Neural cell (in vitro differentiated cells): Measurements from ENCODE around the gene MAP2K7. TPM values are rescaled to one million over a fixed set of nuclear protein-coding genes. Genes with fewer than 3 reads are reported as not detected.

Source experiments
- H2AFZ ChIP-seq: fragments of 200-600, 300-800 bp; sonication (generic), shearing (Covaris generic); 2 replicates; pipeline ENCODE4 v1.6.0; 2014; ENCODE audit warnings: low read depth, mild to moderate bottlenecking, antibody characterized with exemption, low read length, moderate library complexity
- H3F3A ChIP-seq: fragments of 200-600 bp; shearing (Covaris generic); 2 replicates; pipeline ENCODE4 v1.6.1; 2016; ENCODE audit warnings: mild to moderate bottlenecking, moderate library complexity, mixed read lengths, antibody characterized with exemption, low read length; ENCODE audit not compliant: insufficient read depth, poor library complexity, severe bottlenecking
- H3K27ac ChIP-seq: fragments of 200-600, 300-800 bp; sonication (generic), shearing (Covaris generic); 2 replicates; pipeline ENCODE4 v1.5.1; 2014; ENCODE audit warnings: mild to moderate bottlenecking, low read length, moderate library complexity
- H3K27me3 ChIP-seq: fragments of 300-800, 200-600 bp; sonication (generic), shearing (Covaris generic); 2 replicates; pipeline ENCODE4 v1.6.0; 2014; ENCODE audit warnings: mild to moderate bottlenecking, low read depth, low read length, moderate library complexity; ENCODE audit not compliant: insufficient read depth
- H3K36me3 ChIP-seq: fragments of 300-800, 200-600 bp; sonication (generic), shearing (Covaris generic); 2 replicates; pipeline ENCODE4 v1.5.1; 2014; ENCODE audit warnings: mild to moderate bottlenecking, antibody characterized with exemption, low read length, moderate library complexity; ENCODE audit not compliant: insufficient read depth
- H3K4me2 ChIP-seq: fragments of 300-800, 200-600 bp; sonication (generic), shearing (Covaris generic); 2 replicates; pipeline ENCODE4 v1.6.0; 2014; ENCODE audit warnings: mild to moderate bottlenecking, low read length
- H3K4me3 ChIP-seq: fragments of 300-800, 200-600 bp; sonication (generic), shearing (Covaris generic); 2 replicates; pipeline ENCODE4 v1.5.1; 2014; ENCODE audit warnings: mild to moderate bottlenecking, low read length, moderate library complexity
- H3K79me2 ChIP-seq: fragments of 200-600 bp; shearing (Covaris generic); replicated peaks from 2 replicates; pipeline ENCODE4 v1.6.0; 2014; ENCODE audit warnings: mild to moderate bottlenecking, low read length, moderate library complexity; ENCODE audit not compliant: insufficient read depth
- H3K9ac ChIP-seq: fragments of 300-800, 200-600 bp; sonication (generic), shearing (Covaris generic); 2 replicates; pipeline ENCODE4 v1.6.1; 2016; ENCODE audit warnings: mild to moderate bottlenecking, low read length, mixed read lengths
- H3K9me2 ChIP-seq: fragments of 200-600 bp; shearing (Covaris generic); 2 replicates; pipeline ENCODE4 v1.6.1; 2016; ENCODE audit warnings: mild to moderate bottlenecking, low read length, mixed read lengths; ENCODE audit not compliant: insufficient read depth
- H3K9me3 ChIP-seq: fragments of 200-600, 300-800 bp; sonication (generic), shearing (Covaris generic); 2 replicates; pipeline ENCODE4 v1.6.1; 2016; ENCODE audit warnings: mild to moderate bottlenecking, mixed run types, low read length, moderate library complexity, mixed read lengths
- H4K20me1 ChIP-seq: fragments of 200-600 bp; shearing (Covaris generic); 2 replicates; pipeline ENCODE4 v1.6.1; 2016; ENCODE audit warnings: mild to moderate bottlenecking, mixed run types; ENCODE audit not compliant: insufficient read depth
- EP300 ChIP-seq: fragments of 450-650 bp; conservative IDR thresholded peaks from 2 replicates; pipeline ENCODE4 v1.6.1; 2014; ENCODE audit warnings: antibody characterized with exemption, mild to moderate bottlenecking, moderate library complexity; ENCODE audit not compliant: poor library complexity, severe bottlenecking
- EZH2 ChIP-seq: fragments of 200-600, 300-800 bp; shearing (Covaris generic), sonication (generic); IDR thresholded peaks from 2 replicates; pipeline ENCODE4 v1.6.1; 2014; ENCODE audit warnings: antibody characterized with exemption, low read length, borderline replicate concordance, mild to moderate bottlenecking; ENCODE audit not compliant: insufficient read depth, poor library complexity, severe bottlenecking
- MXI1 ChIP-seq: fragments of 450-650 bp; conservative IDR thresholded peaks from 2 replicates; pipeline ENCODE4 v1.6.1; 2014; ENCODE audit warnings: antibody characterized with exemption, mild to moderate bottlenecking; ENCODE audit not compliant: poor library complexity, severe bottlenecking
- POLR2AphosphoS5 ChIP-seq: IDR thresholded peaks from 2 replicates; pipeline ENCODE4 v1.6.1; 2012
- RAD21 ChIP-seq: fragments of 450-650 bp; conservative IDR thresholded peaks from 2 replicates; pipeline ENCODE4 v1.6.1; 2014; ENCODE audit warnings: antibody characterized with exemption, mild to moderate bottlenecking, moderate library complexity
- SMC3 ChIP-seq: fragments of 450-650 bp; conservative IDR thresholded peaks from 2 replicates; pipeline ENCODE4 v1.6.1; 2014; ENCODE audit warnings: antibody characterized with exemption, mild to moderate bottlenecking, moderate library complexity; ENCODE audit not compliant: poor library complexity
- TAF1 ChIP-seq: IDR thresholded peaks from 2 replicates; pipeline ENCODE4 v1.6.1; 2012; ENCODE audit warnings: low read depth
- polyA plus RNA-seq: library from polyadenylated mRNA; depleted of rRNA; stranded (reverse); fragments of >200 nt; gene quantifications from 2 replicates; pipeline ENCODE4 v1.2.3, GENCODE V29; 2014
- TF ChIP-seq, protein P1 (sequence below): IDR thresholded peaks from 2 replicates; pipeline ENCODE4 v1.6.1; 2012; ENCODE audit warnings: borderline replicate concordance
- TF ChIP-seq, protein P2 (sequence below): fragments of 450-650 bp; IDR thresholded peaks from 2 replicates; pipeline ENCODE4 v1.5.1; 2014; ENCODE audit warnings: antibody characterized with exemption, mild to moderate bottlenecking, moderate library complexity; ENCODE audit not compliant: poor library complexity, severe bottlenecking

MAP2K7 gene
- polyA plus RNA-seq, 1 donor from 2014 or later, result 9.2 TPM

DNA sequence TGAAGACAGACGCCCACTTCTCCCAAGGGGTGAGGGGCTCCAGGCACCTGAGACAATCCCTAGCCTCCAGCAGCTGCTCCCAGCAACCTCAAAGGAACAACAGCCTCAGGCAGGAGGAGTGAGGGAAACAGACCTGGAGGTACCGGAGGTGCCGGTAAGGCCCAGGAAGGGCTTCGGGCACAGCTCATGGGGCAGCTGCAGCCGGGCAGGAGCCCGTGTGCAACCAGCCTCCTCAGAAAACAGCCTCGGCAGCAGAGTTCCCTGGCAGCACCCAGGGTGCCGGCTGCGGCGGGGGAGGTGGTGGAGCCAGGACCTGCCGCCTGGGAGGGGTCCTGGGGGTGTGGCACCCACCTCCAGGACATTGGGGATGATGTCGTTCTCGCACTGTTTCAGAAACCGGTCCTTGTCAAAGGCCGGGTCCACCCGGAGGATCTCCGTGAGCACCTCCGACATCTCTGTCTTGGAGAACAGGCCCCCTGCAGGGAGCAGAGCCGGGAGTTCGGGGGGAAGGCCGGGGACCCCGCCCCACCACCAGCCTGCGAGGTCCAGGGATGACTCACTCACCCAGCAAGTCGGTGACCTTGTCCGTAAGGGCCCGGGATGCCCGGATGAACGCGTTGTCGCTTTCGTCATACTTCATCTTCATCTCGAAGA lies 28.7 kb downstream of the MAP2K7 start:
- no peaks in the 10 kb centered on the region for H3K36me3 ChIP-seq
- no peaks in the 10 kb centered on the region for H3K27me3 ChIP-seq
- H3F3A ChIP-seq, result no peaks in the 10 kb centered on the region
- H3K9me3 ChIP-seq, result no peaks in the 10 kb centered on the region
- H3K9me2 ChIP-seq, result no peaks in the 10 kb centered on the region
- no peaks in the 10 kb centered on the region for H3K79me2 ChIP-seq
- H3K4me3 ChIP-seq, result no peak overlapping the region
- no peak for TF ChIP-seq MXI1
- no peak for TF ChIP-seq EZH2
- TF ChIP-seq TAF1, result no peak
- TF ChIP-seq, protein P1, sequence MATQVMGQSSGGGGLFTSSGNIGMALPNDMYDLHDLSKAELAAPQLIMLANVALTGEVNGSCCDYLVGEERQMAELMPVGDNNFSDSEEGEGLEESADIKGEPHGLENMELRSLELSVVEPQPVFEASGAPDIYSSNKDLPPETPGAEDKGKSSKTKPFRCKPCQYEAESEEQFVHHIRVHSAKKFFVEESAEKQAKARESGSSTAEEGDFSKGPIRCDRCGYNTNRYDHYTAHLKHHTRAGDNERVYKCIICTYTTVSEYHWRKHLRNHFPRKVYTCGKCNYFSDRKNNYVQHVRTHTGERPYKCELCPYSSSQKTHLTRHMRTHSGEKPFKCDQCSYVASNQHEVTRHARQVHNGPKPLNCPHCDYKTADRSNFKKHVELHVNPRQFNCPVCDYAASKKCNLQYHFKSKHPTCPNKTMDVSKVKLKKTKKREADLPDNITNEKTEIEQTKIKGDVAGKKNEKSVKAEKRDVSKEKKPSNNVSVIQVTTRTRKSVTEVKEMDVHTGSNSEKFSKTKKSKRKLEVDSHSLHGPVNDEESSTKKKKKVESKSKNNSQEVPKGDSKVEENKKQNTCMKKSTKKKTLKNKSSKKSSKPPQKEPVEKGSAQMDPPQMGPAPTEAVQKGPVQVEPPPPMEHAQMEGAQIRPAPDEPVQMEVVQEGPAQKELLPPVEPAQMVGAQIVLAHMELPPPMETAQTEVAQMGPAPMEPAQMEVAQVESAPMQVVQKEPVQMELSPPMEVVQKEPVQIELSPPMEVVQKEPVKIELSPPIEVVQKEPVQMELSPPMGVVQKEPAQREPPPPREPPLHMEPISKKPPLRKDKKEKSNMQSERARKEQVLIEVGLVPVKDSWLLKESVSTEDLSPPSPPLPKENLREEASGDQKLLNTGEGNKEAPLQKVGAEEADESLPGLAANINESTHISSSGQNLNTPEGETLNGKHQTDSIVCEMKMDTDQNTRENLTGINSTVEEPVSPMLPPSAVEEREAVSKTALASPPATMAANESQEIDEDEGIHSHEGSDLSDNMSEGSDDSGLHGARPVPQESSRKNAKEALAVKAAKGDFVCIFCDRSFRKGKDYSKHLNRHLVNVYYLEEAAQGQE, result no peak
- TF ChIP-seq POLR2AphosphoS5, result no peak
- TF ChIP-seq EP300, result no peak
- TF ChIP-seq SMC3, result no peak
- TF ChIP-seq, protein P2, sequence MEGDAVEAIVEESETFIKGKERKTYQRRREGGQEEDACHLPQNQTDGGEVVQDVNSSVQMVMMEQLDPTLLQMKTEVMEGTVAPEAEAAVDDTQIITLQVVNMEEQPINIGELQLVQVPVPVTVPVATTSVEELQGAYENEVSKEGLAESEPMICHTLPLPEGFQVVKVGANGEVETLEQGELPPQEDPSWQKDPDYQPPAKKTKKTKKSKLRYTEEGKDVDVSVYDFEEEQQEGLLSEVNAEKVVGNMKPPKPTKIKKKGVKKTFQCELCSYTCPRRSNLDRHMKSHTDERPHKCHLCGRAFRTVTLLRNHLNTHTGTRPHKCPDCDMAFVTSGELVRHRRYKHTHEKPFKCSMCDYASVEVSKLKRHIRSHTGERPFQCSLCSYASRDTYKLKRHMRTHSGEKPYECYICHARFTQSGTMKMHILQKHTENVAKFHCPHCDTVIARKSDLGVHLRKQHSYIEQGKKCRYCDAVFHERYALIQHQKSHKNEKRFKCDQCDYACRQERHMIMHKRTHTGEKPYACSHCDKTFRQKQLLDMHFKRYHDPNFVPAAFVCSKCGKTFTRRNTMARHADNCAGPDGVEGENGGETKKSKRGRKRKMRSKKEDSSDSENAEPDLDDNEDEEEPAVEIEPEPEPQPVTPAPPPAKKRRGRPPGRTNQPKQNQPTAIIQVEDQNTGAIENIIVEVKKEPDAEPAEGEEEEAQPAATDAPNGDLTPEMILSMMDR, result no peak
- no peak for TF ChIP-seq RAD21
- H3K9ac ChIP-seq, result no peak overlapping the region
- H3K27ac ChIP-seq, result no peak overlapping the region
- H2AFZ ChIP-seq, result no peak overlapping the region
- no peak overlapping the region for H3K4me2 ChIP-seq
- no peaks in the 10 kb centered on the region for H4K20me1 ChIP-seq

DNA sequence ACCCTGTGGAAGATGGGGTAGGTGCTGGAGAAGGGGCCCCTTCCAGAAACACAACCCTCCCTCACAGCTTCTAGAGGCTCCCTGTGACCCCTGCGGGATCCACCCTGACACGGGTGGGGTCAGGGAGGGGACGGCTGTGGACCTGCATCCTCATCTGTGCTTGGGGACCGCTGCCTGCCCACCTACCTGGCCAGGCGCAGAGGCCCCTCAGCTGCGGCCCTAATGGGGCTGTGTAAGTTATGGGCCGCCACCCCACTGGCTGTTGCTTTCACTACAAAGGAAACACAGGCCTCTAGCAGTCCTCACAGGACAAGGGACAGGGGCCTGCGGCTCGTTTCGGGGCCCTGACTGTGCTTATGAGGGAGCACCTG lies 29.2 kb downstream of the MAP2K7 start:
- Histone ChIP-seq H3K9me2 (no peaks in the 10 kb centered on the region), H3K4me2 (no peak overlapping the region), H3K27me3 (no peaks in the 10 kb centered on the region), H3K79me2 (no peaks in the 10 kb centered on the region), H3K4me3 (no peak overlapping the region), H3F3A (no peaks in the 10 kb centered on the region), H4K20me1 (no peaks in the 10 kb centered on the region), H3K27ac (no peak overlapping the region), H3K36me3 (no peaks in the 10 kb centered on the region), H3K9ac (no peak overlapping the region), H2AFZ (no peak overlapping the region), H3K9me3 (no peaks in the 10 kb centered on the region)
- TF ChIP-seq EZH2, result no peak
- no peak for TF ChIP-seq RAD21
- TF ChIP-seq, protein P2, result no peak
- no peak for TF ChIP-seq SMC3
- TF ChIP-seq, protein P1, result no peak
- no peak for TF ChIP-seq MXI1
- TF ChIP-seq TAF1, result no peak
- no peak for TF ChIP-seq EP300
- no peak for TF ChIP-seq POLR2AphosphoS5
